ENCODE results near the gene VPS33A.
"Not testable (repeated sequence)": the region's sequence is repeated elsewhere in the genome, so short reads cannot be mapped to it uniquely, and the experiment has no call there.

VPS33A gene

GRCh38 chr12:122266230-122266901, at the start of gene VPS33A:
Gene VPS33A (minus strand): TSS chr12:122266494. CDS start chr12:122266408, 86 bp downstream.
- DNase-seq (ENCODE audit: low read depth in 3 of 3) = peak; percentile 90 to 95 (median 92)

- DNase-seq (ENCODE audit: low read depth in 3 of 3) = no peak
Observed at GRCh38 chr12:122312926-122313325, 46.6 kb upstream of the VPS33A start.

GRCh38 chr12:122311696-122312095, 45.4 kb upstream of the VPS33A start:
- no peak for DNase-seq (ENCODE audit: low read depth in 3 of 3)

GRCh38 chr12:122310626-122311333, 44.5 kb upstream of the VPS33A start:
- DNase-seq (ENCODE audit: low read depth in 3 of 3) = no peak

GRCh38 chr12:122309564-122310121, 43.3 kb upstream of the VPS33A start:
- DNase-seq (ENCODE audit: low read depth in 3 of 3) = no peak

GRCh38 chr12:122308811-122309210, 42.5 kb upstream of the VPS33A start:
- DNase-seq (ENCODE audit: low read depth in 3 of 3) = no peak

- DNase-seq (ENCODE audit: low read depth in 3 of 3) = no peak
Observed at GRCh38 chr12:122306407-122306806, 40.1 kb upstream of the VPS33A start.

- DNase-seq (ENCODE audit: low read depth in 3 of 3) = no peak
Observed at GRCh38 chr12:122304924-122305323, 38.6 kb upstream of the VPS33A start.

- no peak for DNase-seq (ENCODE audit: low read depth in 3 of 3)
Observed at GRCh38 chr12:122303068-122303467, 36.8 kb upstream of the VPS33A start.

GRCh38 chr12:122298071-122298748, 31.9 kb upstream of the VPS33A start:
- no peak for DNase-seq (ENCODE audit: low read depth in 3 of 3)

GRCh38 chr12:122297494-122297893, 31.2 kb upstream of the VPS33A start:
- no peak for DNase-seq (ENCODE audit: low read depth in 3 of 3)

GRCh38 chr12:122295877-122296276, 29.6 kb upstream of the VPS33A start:
- DNase-seq (ENCODE audit: low read depth in 3 of 3) = no peak

- DNase-seq (ENCODE audit: low read depth in 3 of 3) = no peak
Observed at GRCh38 chr12:122293081-122293480, 26.8 kb upstream of the VPS33A start.

GRCh38 chr12:122291431-122291830, 25.1 kb upstream of the VPS33A start:
- DNase-seq (ENCODE audit: low read depth in 3 of 3) = no peak

GRCh38 chr12:122283680-122284079, 17.4 kb upstream of the VPS33A start:
- no peak for DNase-seq (ENCODE audit: low read depth in 3 of 3)

GRCh38 chr12:122282061-122282460, 15.8 kb upstream of the VPS33A start:
- DNase-seq (ENCODE audit: low read depth in 3 of 3) = no peak

GRCh38 chr12:122276242-122276641, 9.9 kb upstream of the VPS33A start:
- DNase-seq (ENCODE audit: low read depth in 3 of 3) = no peak

- no peak for DNase-seq (ENCODE audit: low read depth in 3 of 3)
Observed at GRCh38 chr12:122275459-122275858, 9.2 kb upstream of the VPS33A start.

GRCh38 chr12:122265886-122266229, 436 bp downstream of the VPS33A start:
- peak in 1 of 3 experiments; percentile 14 for DNase-seq (ENCODE audit: low read depth in 3 of 3)

- DNase-seq (ENCODE audit: low read depth in 3 of 3) = no peak
Observed at GRCh38 chr12:122265476-122265875, 818 bp downstream of the VPS33A start.

GRCh38 chr12:122260735-122261134, 5.6 kb downstream of the VPS33A start:
- DNase-seq (ENCODE audit: low read depth in 3 of 3) = not testable (repeated sequence)

- DNase-seq (ENCODE audit: low read depth in 3 of 3) = not testable (repeated sequence)
Observed at GRCh38 chr12:122258939-122259338, 7.4 kb downstream of the VPS33A start.

- not testable (repeated sequence) for DNase-seq (ENCODE audit: low read depth in 3 of 3)
Observed at GRCh38 chr12:122258462-122258861, 7.8 kb downstream of the VPS33A start.
